Skin epidermis (tissue), 12 donors: Measurements from ENCODE around the gene CC2D1A.
"Not testable (repeated sequence)": the region's sequence is repeated elsewhere in the genome, so short reads cannot be mapped to it uniquely, and the experiment has no call there.

ENCODE experiments used
- H3K27ac ChIP-seq, 21 experiments: fragments of 200-600 bp; sonication (generic) in 11 of 21; one replicate each; pipeline ENCODE4 v1.5.0; 2020; ENCODE audit warnings: mild to moderate bottlenecking in 3 of 21, inconsistent platforms in 2 of 21, moderate library complexity in 2 of 21
- H3K4me3 ChIP-seq, 7 experiments: fragments of 200-600 bp; sonication (generic) in 2 of 7; one replicate each; pipeline ENCODE4 v1.5.0; 2020; ENCODE audit warnings: inconsistent platforms in 2 of 7, mild to moderate bottlenecking in 2 of 7, moderate library complexity in 1 of 7

The CC2D1A gene

GRCh38 chr19:13968999-13969398 lies 63.0 kb downstream of the CC2D1A start:
- no peak overlapping the region for H3K27ac ChIP-seq
- H3K4me3 ChIP-seq: no peak overlapping the region

- no peak overlapping the region for H3K4me3 ChIP-seq
- H3K27ac ChIP-seq: no peak overlapping the region
These were observed 63.9 kb downstream of the CC2D1A start for GRCh38 chr19:13969897-13970296.

- H3K27ac ChIP-seq, H3K4me3 ChIP-seq: not testable (repeated sequence)
These were observed 65.9 kb downstream of the CC2D1A start for GRCh38 chr19:13971868-13972267.

GRCh38 chr19:13972368-13973155 lies 66.6 kb downstream of the CC2D1A start:
- H3K27ac ChIP-seq: no peak overlapping the region

GRCh38 chr19:13973479-13973878 lies 67.5 kb downstream of the CC2D1A start:
- H3K4me3 ChIP-seq, H3K27ac ChIP-seq: not testable (repeated sequence)

More at GRCh38 chr19:13972368-13973155, 66.6 kb downstream of the CC2D1A start:
- no peak overlapping the region for H3K4me3 ChIP-seq

GRCh38 chr19:13974073-13974472 lies 68.1 kb downstream of the CC2D1A start:
- Histone ChIP-seq H3K27ac (no peak overlapping the region), H3K4me3 (no peak overlapping the region)

- no peak overlapping the region for H3K27ac ChIP-seq
- H3K4me3 ChIP-seq: no peak overlapping the region
These were observed 69.9 kb downstream of the CC2D1A start for GRCh38 chr19:13975870-13976269.

GRCh38 chr19:13976446-13976845 lies 70.4 kb downstream of the CC2D1A start:
- Histone ChIP-seq H3K27ac (no peak overlapping the region), H3K4me3 (no peak overlapping the region)

- H3K4me3 ChIP-seq: no peak overlapping the region
- H3K27ac ChIP-seq: peak overlapping the region in 17 of 21 experiments; percentile 8 to 83 (median 70)
These were observed 71.8 kb downstream of the CC2D1A start for GRCh38 chr19:13977803-13978202.

- H3K4me3 ChIP-seq: peak overlapping the region; percentile 26 to 46 (median 27)
- H3K27ac ChIP-seq: peak overlapping the region in 19 of 21 experiments; percentile 19 to 83 (median 70)
These were observed 72.6 kb downstream of the CC2D1A start for GRCh38 chr19:13978351-13979243.

- Histone ChIP-seq H3K4me3 (peak overlapping the region; percentile 26 to 46 (median 27)), H3K27ac (peak overlapping the region in 16 of 21 experiments; percentile 0 to 83 (median 71))
These were observed 73.2 kb downstream of the CC2D1A start for GRCh38 chr19:13979244-13979615.

- H3K27ac ChIP-seq: peak overlapping the region in 6 of 21 experiments; percentile 60 to 78 (median 74)
These were observed 73.7 kb downstream of the CC2D1A start for GRCh38 chr19:13979686-13980085.

GRCh38 chr19:13980340-13980739 lies 74.3 kb downstream of the CC2D1A start:
- Histone ChIP-seq H3K27ac (no peak overlapping the region), H3K4me3 (no peak overlapping the region)

More at GRCh38 chr19:13979686-13980085, 73.7 kb downstream of the CC2D1A start:
- H3K4me3 ChIP-seq: no peak overlapping the region
